HepG2 (cell line): ENCODE measurements around the gene GNG2. TPM values are rescaled to one million over a fixed set of nuclear protein-coding genes. Genes with fewer than 3 reads are reported as not detected.

Source experiments
- ATAC-seq: fragments of 200-7000 bp; cut with Tn5 transposase; 3 replicates; pipeline ENCODE4 v1.9.1; 2020; ENCODE audit warnings: mild to moderate bottlenecking, moderate library complexity
- BruUV-seq: library from RNA; stranded (reverse); fragments of 400-500 nt; replicated peaks from 2 replicates; lab custom pipeline; 2021; lab: Mats Ljungman, UMichigan
- CTCF ChIA-PET: fragments of 300-600 bp; formaldehyde crosslinking; extraction: SDS; loops from one replicate; lab custom pipeline; 2021; ENCODE audit warnings: low total read pairs, inconsistent platforms, low intra/inter-chr PET ratio; lab: Yijun Ruan, JAX
- POLR2A ChIA-PET: fragments of 350-600 bp; sonication (Branson Sonifier 250); formaldehyde crosslinking; loops from one replicate; lab custom pipeline; 2020; ENCODE audit warnings: antibody characterized with exemption, inconsistent platforms; lab: Yijun Ruan, JAX
- DNase-seq: peaks from one replicate; pipeline ENCODE4 v3.0.0-alpha.2; 2015; ENCODE audit warnings: low spot score
- FAIRE-seq: peaks from 3 replicates; lab custom pipeline; 2011; peaks lifted over from hg19 to GRCh38; lab: Jason Lieb, UNC
- H2AFZ ChIP-seq: one replicate; pipeline ENCODE4 v1.6.1; 2011; ENCODE audit warnings: low read length, inconsistent platforms
- H3K27ac ChIP-seq: fragments of 300-600 bp; 3 replicates; pipeline ENCODE4 v1.8.0; 2011; ENCODE audit warnings: mixed run types, mild to moderate bottlenecking, mixed read lengths, low read length, inconsistent platforms; ENCODE audit not compliant: insufficient read depth; ENCODE audit errors: extremely low read length
- H3K27me3 ChIP-seq, 2 experiments: fragments of 200-600 bp in 1 of 2; 2 replicates in 1 of 2; 3 replicates in 1 of 2; pipeline versions ENCODE4 v1.6.0 to v1.8.0; 2011; ENCODE audit warnings: low read length in 2 of 2, mild to moderate bottlenecking in 2 of 2, moderate library complexity in 2 of 2, inconsistent platforms in 1 of 2; ENCODE audit not compliant: insufficient read depth in 2 of 2, control insufficient read depth in 1 of 2
- H3K36me3 ChIP-seq, 2 experiments: fragments of 200-600 bp in 1 of 2; replicated peaks in 1 of 2; 2 replicates in 1 of 2; 3 replicates in 1 of 2; pipeline versions ENCODE4 v1.5.1 to v1.8.0; 2011; ENCODE audit warnings: low read length in 2 of 2, inconsistent platforms in 1 of 2; ENCODE audit not compliant: insufficient read depth in 2 of 2, control insufficient read depth in 1 of 2
- H3K4me1 ChIP-seq: 2 replicates; pipeline ENCODE4 v1.5.1; 2012; ENCODE audit warnings: low read length, inconsistent platforms; ENCODE audit not compliant: insufficient read depth
- H3K4me2 ChIP-seq: 2 replicates; pipeline ENCODE4 v1.6.0; 2011; ENCODE audit warnings: low read depth, low read length, inconsistent platforms
- H3K4me3 ChIP-seq, 3 experiments: fragments of 200-600 bp in 1 of 3; sonication (generic), shearing (Covaris generic) in 1 of 3; replicated peaks in 1 of 3; 2 replicates each; pipeline ENCODE4 v1.5.1; 2011 to 2016; ENCODE audit warnings: low read length in 3 of 3, inconsistent platforms in 2 of 3, low read depth in 2 of 3, mild to moderate bottlenecking in 2 of 3, control low read depth in 1 of 3, mixed read lengths in 1 of 3; ENCODE audit not compliant: insufficient read depth in 1 of 3
- H3K79me2 ChIP-seq: one replicate; pipeline ENCODE4 v1.6.1; 2011; ENCODE audit warnings: low read length, inconsistent platforms; ENCODE audit not compliant: insufficient read depth
- H3K9ac ChIP-seq: 2 replicates; pipeline ENCODE4 v1.6.0; 2011; ENCODE audit warnings: mild to moderate bottlenecking, low read depth, low read length, inconsistent platforms; ENCODE audit not compliant: insufficient read depth
- H3K9me3 ChIP-seq: 2 replicates; pipeline ENCODE4 v1.5.1; 2012; ENCODE audit warnings: mild to moderate bottlenecking, low read length
- H4K20me1 ChIP-seq: 2 replicates; pipeline ENCODE4 v1.6.0; 2011; ENCODE audit warnings: inconsistent platforms, mild to moderate bottlenecking, low read length, moderate library complexity; ENCODE audit not compliant: insufficient read depth
- IKZF4 ChIP-seq: sonication (generic); formaldehyde crosslinking; IDR thresholded peaks from 2 replicates; pipeline ENCODE4 v1.5.1; 2020; ENCODE audit warnings: borderline replicate concordance, mild to moderate bottlenecking, low read depth, missing genetic modification reagents; ENCODE audit errors: not compliant biosample characterization
- JUND ChIP-seq: sonication (generic); formaldehyde crosslinking; IDR thresholded peaks from 2 replicates; pipeline ENCODE4 v1.8.0; 2022; ENCODE audit warnings: mild to moderate bottlenecking, missing genetic modification reagents
- KLF13 ChIP-seq: sonication (generic); formaldehyde crosslinking; IDR thresholded peaks from 2 replicates; pipeline ENCODE4 v1.4.0; 2020; ENCODE audit warnings: mild to moderate bottlenecking, missing genetic modification reagents
- MAFF ChIP-seq: IDR thresholded peaks from 2 replicates; pipeline ENCODE4 v1.6.1; 2011; ENCODE audit warnings: low read depth, low read length, improper control_type of control experiment
- MAFK ChIP-seq, 2 experiments: IDR thresholded peaks in 1 of 2; conservative IDR thresholded peaks in 1 of 2; 2 replicates each; pipeline ENCODE4 v1.6.1; 2011; ENCODE audit warnings: improper control_type of control experiment in 2 of 2, low read length in 2 of 2
- NFYC ChIP-seq: IDR thresholded peaks from 2 replicates; pipeline ENCODE4 v1.6.1; 2016; ENCODE audit warnings: missing genetic modification reagents, missing compliant biosample characterization
- RORA ChIP-seq: sonication (generic); formaldehyde crosslinking; IDR thresholded peaks from 2 replicates; pipeline ENCODE4 v1.5.0; 2020; ENCODE audit warnings: mild to moderate bottlenecking, missing genetic modification reagents, moderate library complexity
- SMC3 ChIP-seq: IDR thresholded peaks from 2 replicates; pipeline ENCODE4 v1.6.1; 2011; ENCODE audit warnings: low read length, improper control_type of control experiment
- SRY ChIP-seq: sonication (generic); formaldehyde crosslinking; IDR thresholded peaks from 2 replicates; pipeline ENCODE4 v1.8.0; 2022; ENCODE audit warnings: mild to moderate bottlenecking, missing genetic modification reagents
- TGIF2 ChIP-seq: IDR thresholded peaks from 2 replicates; pipeline ENCODE4 v1.6.1; 2016; ENCODE audit warnings: control low read depth, missing compliant biosample characterization
- ZSCAN31 ChIP-seq: sonication (generic); formaldehyde crosslinking; IDR thresholded peaks from 2 replicates; pipeline ENCODE4 v1.5.0; 2020; ENCODE audit warnings: low read depth, mild to moderate bottlenecking, missing genetic modification reagents
- WGBS: methylation state at CpG from one replicate; pipeline ENCODE4 v1.1.6; 2017; ENCODE audit warnings: low lambda C conversion rate; 5-methylcytosine and 5-hydroxymethylcytosine counted together
- in situ Hi-C: cut with HindIII; loops from 2 replicates; pipeline ENCODE4 v1.10.0; 2017; ENCODE audit warnings: low pct_unique_long_range_greater_than_20kb; ENCODE audit not compliant: extremely low pct_ligation_motif_present
- intact Hi-C: fragments of 100-400 bp; cut with micrococcal nuclease; formaldehyde crosslinking; loops from one replicate; pipeline ENCODE4 v1.10.0; 2022; ENCODE audit not compliant: unreplicated experiment
- polyA plus RNA-seq, 8 experiments: library from polyadenylated mRNA; depleted of rRNA in 3 of 8; stranded (reverse) in 7 of 8; unstranded in 1 of 8; fragments of >200 nt; fragmentation: Illumina TruSeq in 4 of 8; extraction: Trizol in 4 of 8; gene quantifications; 2 replicates each; pipeline versions ENCODE4 v1.2.1 to v1.2.3, GENCODE V29; 2011 to 2016; ENCODE audit warnings: low read depth in 4 of 8, missing spikeins in 1 of 8, mixed read lengths in 1 of 8; ENCODE audit not compliant: insufficient read depth in 1 of 8
- total RNA-seq, 5 experiments: library from RNA; depleted of rRNA; stranded (reverse); fragments of >200 nt; fragmentation: Illumina TruSeq; extraction: Trizol; gene quantifications; 2 replicates each; pipeline ENCODE4 v1.2.3, GENCODE V29; 2016; ENCODE audit warnings: low read depth in 1 of 5
- TF ChIP-seq, protein P1 (sequence below): sonication (generic); formaldehyde crosslinking; IDR thresholded peaks from 2 replicates; pipeline ENCODE4 v1.8.1; 2023; ENCODE audit warnings: missing genetic modification reagents, mild to moderate bottlenecking, borderline replicate concordance
- TF ChIP-seq, protein P2 (sequence below): sonication (generic); formaldehyde crosslinking; IDR thresholded peaks from 2 replicates; pipeline ENCODE4 v1.4.0; 2020; ENCODE audit warnings: mild to moderate bottlenecking, low read depth, missing genetic modification reagents

GNG2 gene
- total and polyA plus RNA-seq, 2 of the 13 experiments (the other 11 are each of a cell fraction or from before 2014, with no cell fraction given): not detected

DNA sequence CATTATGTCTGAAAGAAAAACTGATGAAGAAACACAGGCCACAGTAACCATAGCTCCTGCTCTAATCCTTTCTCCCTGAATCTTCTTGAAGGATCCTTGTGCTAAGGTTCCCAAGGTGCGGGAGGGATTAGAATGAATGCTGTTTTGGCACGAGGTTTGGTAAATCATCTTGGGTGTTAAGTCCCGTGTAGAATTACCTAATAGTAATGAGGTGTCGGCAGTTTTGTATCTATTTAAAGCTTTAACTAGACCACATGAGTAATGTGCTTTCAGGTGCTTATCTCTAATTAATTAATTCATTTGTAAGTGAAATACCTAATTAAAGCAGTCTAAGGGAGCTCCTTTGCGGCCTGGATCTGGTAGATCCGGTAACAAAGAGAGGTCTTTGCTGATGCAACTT, 53.9 kb downstream of the GNG2 start:
- Histone ChIP-seq H3K79me2 (no peaks in the 10 kb centered on the region), H2AFZ (no peak overlapping the region), H3K4me3 (no peak overlapping the region), H3K9me3 (no peaks in the 10 kb centered on the region), H3K36me3 (no peaks in the 10 kb centered on the region), H3K4me1 (no peaks in the 10 kb centered on the region), H3K27me3 (no peaks in the 10 kb centered on the region), H3K9ac (no peak overlapping the region), H3K4me2 (no peak overlapping the region), H4K20me1 (no peaks in the 10 kb centered on the region), H3K27ac (no peak overlapping the region)
- in situ Hi-C loops: no loop called here
- intact Hi-C loops: no loop called here
- DNase-seq: no peak
- 24% methylated on average over 6 of the region's 6 CpGs for WGBS
- ATAC-seq: no peak
- ChIA-PET CTCF (no interaction called here), POLR2A (no interaction called here)
- no TSS peak for BruUV-seq
- TF ChIP-seq MAFF (peak; percentile 54; the same call in 1 of the 2 replicates), MAFK (conservative IDR thresholded peaks at IDR 0.05 in 1 of 2, IDR thresholded peaks at IDR 0.05 in 1 of 2; ENCODE audit: low read length in 2 of 2) (peak; percentile 15 to 74; a peak in 3 of 4 replicates), KLF13 (CRISPR knock-in tag) (no peak), JUND (CRISPR knock-in tag) (no peak), RORA (CRISPR knock-in tag) (no peak), NFYC (CRISPR knock-in tag) (no peak), TGIF2 (no peak), SMC3 (no peak), ZSCAN31 (CRISPR knock-in tag) (no peak), IKZF4 (CRISPR knock-in tag) (no peak), SRY (no peak)
- TF ChIP-seq, protein P1, sequence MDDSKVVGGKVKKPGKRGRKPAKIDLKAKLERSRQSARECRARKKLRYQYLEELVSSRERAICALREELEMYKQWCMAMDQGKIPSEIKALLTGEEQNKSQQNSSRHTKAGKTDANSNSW (CRISPR knock-in tag): no peak
- TF ChIP-seq, protein P2, sequence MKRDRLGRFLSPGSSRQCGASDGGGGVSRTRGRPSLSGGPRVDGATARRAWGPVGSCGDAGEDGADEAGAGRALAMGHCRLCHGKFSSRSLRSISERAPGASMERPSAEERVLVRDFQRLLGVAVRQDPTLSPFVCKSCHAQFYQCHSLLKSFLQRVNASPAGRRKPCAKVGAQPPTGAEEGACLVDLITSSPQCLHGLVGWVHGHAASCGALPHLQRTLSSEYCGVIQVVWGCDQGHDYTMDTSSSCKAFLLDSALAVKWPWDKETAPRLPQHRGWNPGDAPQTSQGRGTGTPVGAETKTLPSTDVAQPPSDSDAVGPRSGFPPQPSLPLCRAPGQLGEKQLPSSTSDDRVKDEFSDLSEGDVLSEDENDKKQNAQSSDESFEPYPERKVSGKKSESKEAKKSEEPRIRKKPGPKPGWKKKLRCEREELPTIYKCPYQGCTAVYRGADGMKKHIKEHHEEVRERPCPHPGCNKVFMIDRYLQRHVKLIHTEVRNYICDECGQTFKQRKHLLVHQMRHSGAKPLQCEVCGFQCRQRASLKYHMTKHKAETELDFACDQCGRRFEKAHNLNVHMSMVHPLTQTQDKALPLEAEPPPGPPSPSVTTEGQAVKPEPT (CRISPR knock-in tag): no peak
- no peak for FAIRE-seq
